PC-3 (cell line): ENCODE results near the gene PROSER2.

Experiments used
- EZH2 ChIP-seq: fragments of 300-600 bp; sonication (generic); IDR thresholded peaks from one replicate; pipeline ENCODE4 v1.6.1; 2017; ENCODE audit warnings: antibody characterized with exemption, mild to moderate bottlenecking, low read length; ENCODE audit not compliant: unreplicated experiment
- EZH2phosphoT487 ChIP-seq: fragments of 300-600 bp; sonication (generic); IDR thresholded peaks from 2 replicates; pipeline ENCODE4 v1.6.1; 2018; ENCODE audit warnings: mild to moderate bottlenecking, antibody characterized with exemption, low read length, borderline replicate concordance
- TF ChIP-seq, protein P1 (sequence below): fragments of 300-600 bp; sonication (generic); conservative IDR thresholded peaks from 2 replicates; pipeline ENCODE4 v1.5.1; 2017; ENCODE audit warnings: antibody characterized with exemption, low read depth, mild to moderate bottlenecking, low read length

- TF ChIP-seq, protein P1, sequence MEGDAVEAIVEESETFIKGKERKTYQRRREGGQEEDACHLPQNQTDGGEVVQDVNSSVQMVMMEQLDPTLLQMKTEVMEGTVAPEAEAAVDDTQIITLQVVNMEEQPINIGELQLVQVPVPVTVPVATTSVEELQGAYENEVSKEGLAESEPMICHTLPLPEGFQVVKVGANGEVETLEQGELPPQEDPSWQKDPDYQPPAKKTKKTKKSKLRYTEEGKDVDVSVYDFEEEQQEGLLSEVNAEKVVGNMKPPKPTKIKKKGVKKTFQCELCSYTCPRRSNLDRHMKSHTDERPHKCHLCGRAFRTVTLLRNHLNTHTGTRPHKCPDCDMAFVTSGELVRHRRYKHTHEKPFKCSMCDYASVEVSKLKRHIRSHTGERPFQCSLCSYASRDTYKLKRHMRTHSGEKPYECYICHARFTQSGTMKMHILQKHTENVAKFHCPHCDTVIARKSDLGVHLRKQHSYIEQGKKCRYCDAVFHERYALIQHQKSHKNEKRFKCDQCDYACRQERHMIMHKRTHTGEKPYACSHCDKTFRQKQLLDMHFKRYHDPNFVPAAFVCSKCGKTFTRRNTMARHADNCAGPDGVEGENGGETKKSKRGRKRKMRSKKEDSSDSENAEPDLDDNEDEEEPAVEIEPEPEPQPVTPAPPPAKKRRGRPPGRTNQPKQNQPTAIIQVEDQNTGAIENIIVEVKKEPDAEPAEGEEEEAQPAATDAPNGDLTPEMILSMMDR = no peak
- TF ChIP-seq EZH2 (no peak), EZH2phosphoT487 (no peak)
Observed at GRCh38 chr10:11898372-11899066, 75.4 kb downstream of the PROSER2 start.
